GM19468 (cell line): ENCODE data around the gene NNAT.

Experiments
- ATAC-seq: cut with Tn5 transposase; IDR thresholded peaks from one replicate; pipeline ENCODE4 v1.9.1; 2021; ENCODE audit warnings: mild to moderate bottlenecking, moderate library complexity, moderate number of reproducible peaks; ENCODE audit not compliant: unreplicated experiment; ENCODE audit errors: extremely low read depth

The NNAT gene

GRCh38 chr20:37501940-37502339 is 19.1 kb upstream of the NNAT start:
- ATAC-seq, result no peak

GRCh38 chr20:37502654-37503053 is 18.4 kb upstream of the NNAT start:
- ATAC-seq, result no peak

GRCh38 chr20:37503256-37503927 is 17.7 kb upstream of the NNAT start:
- ATAC-seq, result no peak

GRCh38 chr20:37504404-37505096 is 16.5 kb upstream of the NNAT start:
- ATAC-seq, result no peak

GRCh38 chr20:37505263-37506151 is 15.5 kb upstream of the NNAT start:
- ATAC-seq, result no peak

GRCh38 chr20:37506152-37506725 is 14.8 kb upstream of the NNAT start:
- ATAC-seq, result no peak

GRCh38 chr20:37510226-37510625 is 10.8 kb upstream of the NNAT start:
- ATAC-seq, result no peak

GRCh38 chr20:37511610-37512275 is 9.3 kb upstream of the NNAT start:
- ATAC-seq, result no peak

- ATAC-seq, result no peak
Observed at GRCh38 chr20:37513779-37514359, 7.2 kb upstream of the NNAT start.

- no peak for ATAC-seq
Observed at GRCh38 chr20:37515876-37516275, 5.2 kb upstream of the NNAT start.

- no peak for ATAC-seq
Observed at GRCh38 chr20:37516811-37517750, 4.0 kb upstream of the NNAT start.

GRCh38 chr20:37518059-37518458 is 3.0 kb upstream of the NNAT start:
- ATAC-seq, result no peak

GRCh38 chr20:37518606-37519507 is 2.2 kb upstream of the NNAT start:
- ATAC-seq, result no peak

- no peak for ATAC-seq
Observed at GRCh38 chr20:37519508-37520418, 1.3 kb upstream of the NNAT start.

GRCh38 chr20:37520419-37520955 is 563 bp upstream of the NNAT start:
- ATAC-seq, result no peak

- ATAC-seq, result no peak
Observed at GRCh38 chr20:37522260-37523011, 1.4 kb downstream of the NNAT start.
